Stimulated activated naive CD8-positive, alpha-beta T cell treated with anti-CD3 and anti-CD28 coated beads, Interleukin-15, Interleukin-2, amounts not matched to agents 100 U/mL and 50 U/mL, for 24 hours (primary cell): ENCODE measurements around the gene BCLAF1.
"Not testable (repeated sequence)": the region's sequence is repeated elsewhere in the genome, so short reads cannot be mapped to it uniquely, and the experiment has no call there.

Source experiments
- ATAC-seq: fragments of 150-1000 bp; cut with Tn5 transposase; one replicate; pipeline ENCODE4 v1.10.0; 2021
- DNase-seq: peaks from one replicate; pipeline ENCODE4 v3.0.0; 2021

BCLAF1 gene

DNA sequence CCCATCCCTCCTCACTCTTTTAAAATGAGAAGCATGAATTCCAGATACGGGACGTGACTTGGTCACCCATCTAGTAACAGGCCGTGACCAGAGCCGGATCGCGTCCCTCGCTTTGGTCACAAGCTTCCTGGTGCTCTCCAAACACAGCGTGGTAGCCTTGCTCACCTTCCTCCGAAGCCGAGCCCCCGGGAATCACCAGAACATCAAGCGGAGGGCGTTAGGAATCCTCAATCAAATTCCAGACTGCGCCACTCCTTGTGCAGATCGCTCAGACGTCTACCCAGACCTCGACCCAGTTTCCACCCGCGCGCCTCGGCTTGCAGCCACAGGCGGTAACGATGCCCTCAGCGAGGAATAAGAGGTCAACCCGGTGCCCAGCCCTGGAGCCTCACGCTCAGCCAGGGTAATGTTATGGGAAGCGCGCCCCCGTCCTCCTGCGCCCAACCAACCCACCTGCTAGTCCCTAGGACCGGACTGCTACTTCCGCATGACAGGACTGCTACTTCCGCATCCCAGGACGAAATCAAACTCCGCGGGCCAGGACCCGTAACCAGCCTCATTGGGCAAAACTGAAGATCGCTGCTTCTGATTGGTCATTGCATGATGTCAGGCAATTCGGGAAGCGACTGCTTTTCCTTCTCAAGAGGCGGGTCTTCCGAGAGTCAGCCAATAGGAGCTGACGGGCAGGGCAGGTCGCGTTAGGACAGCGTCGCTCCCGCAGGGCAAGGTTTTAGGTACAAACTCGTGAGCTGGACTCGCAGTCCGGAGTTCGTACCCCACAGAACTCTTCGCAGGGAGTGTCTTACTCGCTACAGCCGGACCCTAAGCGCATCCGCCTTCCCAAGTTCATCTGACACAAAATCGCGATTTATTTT is 39.6 kb downstream of the BCLAF1 start, which contains the start of gene MTFR2:
Gene MTFR2, minus strand, starts transcription at position 501 of the 875 bp plus-strand sequence. CDS start 1,212 bp downstream, outside the sequence.
- ATAC-seq, result peak; percentile 96
- peak; percentile 88 for DNase-seq

DNA sequence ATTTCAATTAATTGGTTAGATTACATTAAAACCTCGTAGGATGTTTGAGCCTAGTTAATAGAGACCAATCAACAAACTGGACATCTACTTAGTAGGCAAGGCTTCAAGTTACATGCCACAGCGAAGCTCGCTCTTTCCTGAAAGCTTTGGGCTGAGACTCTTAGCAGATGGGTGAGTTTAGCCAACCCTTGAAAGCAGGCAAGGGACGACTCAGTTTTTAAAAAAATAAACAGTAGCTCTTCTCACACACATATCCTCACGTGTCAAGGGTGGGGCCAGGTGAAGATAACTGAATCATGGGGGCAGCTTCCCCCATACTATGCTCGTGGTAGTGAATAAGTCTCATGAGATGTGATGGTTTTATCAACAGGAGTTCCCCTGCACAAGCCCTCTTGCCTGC is 40.3 kb downstream of the BCLAF1 start:
- no peak for ATAC-seq
- DNase-seq, result no peak

DNA sequence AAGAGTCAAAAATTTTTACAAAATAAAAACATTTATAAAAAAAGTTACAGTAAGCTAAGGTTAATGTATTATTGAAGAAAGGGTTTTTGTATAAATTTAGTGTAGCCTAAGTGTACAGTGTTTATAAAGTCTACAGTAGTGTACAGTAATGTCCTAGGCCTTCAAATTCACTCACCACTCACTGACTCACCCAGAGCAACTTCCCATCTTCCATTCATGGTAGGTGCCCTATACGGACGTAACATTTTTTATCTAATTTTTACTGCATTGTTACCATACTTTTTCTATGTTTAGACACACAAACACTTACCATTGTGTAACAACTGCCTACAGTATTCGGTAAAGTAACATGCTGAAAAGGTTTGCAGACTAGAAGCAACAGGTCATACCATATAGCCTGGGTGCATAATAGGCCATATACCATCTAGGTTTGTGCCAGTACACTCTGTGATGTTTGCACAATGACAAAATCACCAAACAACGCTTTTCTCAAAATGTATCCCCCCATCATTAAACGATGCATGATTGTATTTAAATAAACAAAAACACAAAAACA is 45.5 kb downstream of the BCLAF1 start:
- DNase-seq (no peak), ATAC-seq (no peak)

DNA sequence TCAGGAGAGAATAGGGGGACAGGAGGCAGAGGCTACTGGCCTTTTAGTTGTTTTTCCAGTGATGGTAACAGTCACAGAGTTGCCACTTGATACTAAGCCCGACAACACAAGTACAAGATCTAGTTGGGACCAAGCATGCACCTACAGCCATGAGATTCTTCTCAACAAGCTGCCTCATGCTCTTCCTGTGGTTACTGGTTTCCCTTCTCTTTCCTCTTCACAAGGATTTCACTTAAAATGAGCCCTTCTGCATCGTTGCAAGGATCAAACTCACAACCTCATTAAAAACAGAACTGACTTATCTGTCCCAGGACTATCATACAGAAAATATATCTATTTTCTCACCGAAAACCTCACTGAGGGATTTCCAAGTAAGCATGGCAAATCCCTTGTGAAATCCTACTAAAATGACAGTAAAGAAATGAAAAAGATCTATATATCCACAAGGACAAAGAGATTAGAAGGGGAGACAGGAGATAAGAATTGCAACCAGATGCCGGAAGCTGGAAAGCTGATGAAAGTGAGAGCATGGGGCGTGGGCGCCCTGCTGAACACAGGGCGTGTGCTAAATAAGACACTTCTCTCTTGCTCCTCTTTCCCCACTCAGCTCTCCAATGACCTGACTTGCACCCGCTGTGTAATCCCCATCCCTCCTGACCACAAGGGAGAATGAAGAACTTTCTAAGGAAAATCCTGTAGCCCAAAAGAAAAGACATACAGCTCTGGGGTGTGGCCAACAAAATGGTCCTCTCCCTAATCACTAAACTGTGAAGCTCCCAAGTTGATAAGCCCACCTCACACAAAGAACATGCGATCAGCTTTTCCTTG is 53.0 kb downstream of the BCLAF1 start:
- no peak for ATAC-seq
- no peak for DNase-seq

DNA sequence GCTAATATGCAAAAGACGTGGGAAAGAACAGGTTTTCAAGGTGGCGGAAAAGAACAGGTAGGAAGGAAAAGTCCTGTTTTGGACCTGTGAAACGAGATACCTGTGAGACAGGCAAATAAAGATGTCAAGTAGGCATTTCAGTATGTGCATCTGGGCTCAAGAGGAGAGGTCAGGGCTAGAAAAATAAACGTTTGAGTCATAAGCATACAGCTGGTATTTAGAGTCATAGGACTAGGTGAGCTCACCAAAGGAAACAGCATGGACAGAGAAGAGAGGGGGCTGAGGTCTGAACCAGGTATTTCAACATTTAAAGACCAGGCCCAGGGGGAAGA is 54.4 kb downstream of the BCLAF1 start:
- ATAC-seq, result no peak
- no peak for DNase-seq

DNA sequence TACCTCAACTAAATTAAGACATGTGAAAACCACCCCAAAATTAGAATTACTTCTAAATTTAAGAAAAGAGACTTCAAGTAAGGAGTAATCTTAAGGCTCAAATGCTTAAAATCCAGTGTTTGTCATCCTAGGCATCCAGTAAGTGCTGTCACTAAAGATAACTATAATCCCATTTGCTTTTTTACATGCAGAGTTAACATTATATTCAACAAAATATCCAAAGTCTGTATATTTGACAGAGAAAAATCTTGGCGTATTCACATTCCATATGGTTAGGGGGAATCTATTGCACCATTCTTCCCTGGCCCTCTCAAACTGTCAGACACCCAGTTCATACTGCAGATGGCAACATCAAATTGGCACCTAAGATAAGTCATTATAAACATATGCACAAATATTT is 56.9 kb downstream of the BCLAF1 start:
- DNase-seq (no peak), ATAC-seq (no peak)

DNA sequence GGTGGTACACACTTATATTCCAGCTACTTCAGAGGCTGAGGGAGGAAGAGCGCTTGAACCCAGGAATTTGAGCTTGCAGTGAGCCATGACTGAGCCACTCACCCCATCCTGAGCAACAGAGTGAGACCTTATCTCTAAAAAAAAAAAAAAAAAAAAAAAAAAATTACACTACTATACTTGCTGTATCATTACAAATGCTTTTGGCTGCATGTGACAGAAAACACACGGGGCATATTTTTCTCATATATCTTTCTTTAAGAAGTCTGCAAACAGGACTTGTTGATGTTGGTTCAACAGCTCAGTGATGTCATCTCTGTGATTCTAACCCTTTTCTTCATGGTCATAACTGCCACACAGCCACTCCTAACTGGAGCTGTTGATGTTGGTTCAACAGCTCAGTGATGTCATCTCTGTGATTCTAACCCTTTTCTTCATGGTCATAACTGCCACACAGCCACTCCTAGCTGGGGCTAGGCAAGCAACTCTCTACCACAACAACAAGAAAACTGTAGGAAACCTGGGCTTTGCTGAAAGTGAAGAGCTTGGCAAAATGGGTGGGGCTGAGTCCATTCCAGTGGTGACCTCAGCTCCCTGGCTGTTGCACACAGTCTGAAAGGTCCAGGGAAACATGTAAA is 59.3 kb downstream of the BCLAF1 start:
- ATAC-seq, result no peak
- DNase-seq, result no peak

DNA sequence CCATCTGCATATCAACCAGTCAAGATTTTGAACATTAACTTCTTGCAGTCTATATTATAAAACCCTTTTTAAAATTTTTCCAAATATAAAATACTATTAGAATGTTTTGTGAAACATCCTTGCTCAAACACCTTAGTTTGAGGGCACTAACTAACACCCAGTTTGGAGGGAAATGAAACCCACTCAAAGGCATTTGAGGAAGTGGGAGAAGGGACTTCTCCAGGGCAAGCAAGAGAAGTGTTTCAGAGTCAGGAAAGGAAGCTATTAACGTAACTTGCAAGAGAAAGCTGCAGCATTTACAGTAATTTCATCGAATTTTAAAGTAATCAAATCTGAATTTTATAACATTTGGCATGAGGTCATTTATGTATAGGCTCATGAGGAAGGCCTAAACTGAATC is 60.8 kb downstream of the BCLAF1 start:
- no peak for DNase-seq
- ATAC-seq, result no peak

DNA sequence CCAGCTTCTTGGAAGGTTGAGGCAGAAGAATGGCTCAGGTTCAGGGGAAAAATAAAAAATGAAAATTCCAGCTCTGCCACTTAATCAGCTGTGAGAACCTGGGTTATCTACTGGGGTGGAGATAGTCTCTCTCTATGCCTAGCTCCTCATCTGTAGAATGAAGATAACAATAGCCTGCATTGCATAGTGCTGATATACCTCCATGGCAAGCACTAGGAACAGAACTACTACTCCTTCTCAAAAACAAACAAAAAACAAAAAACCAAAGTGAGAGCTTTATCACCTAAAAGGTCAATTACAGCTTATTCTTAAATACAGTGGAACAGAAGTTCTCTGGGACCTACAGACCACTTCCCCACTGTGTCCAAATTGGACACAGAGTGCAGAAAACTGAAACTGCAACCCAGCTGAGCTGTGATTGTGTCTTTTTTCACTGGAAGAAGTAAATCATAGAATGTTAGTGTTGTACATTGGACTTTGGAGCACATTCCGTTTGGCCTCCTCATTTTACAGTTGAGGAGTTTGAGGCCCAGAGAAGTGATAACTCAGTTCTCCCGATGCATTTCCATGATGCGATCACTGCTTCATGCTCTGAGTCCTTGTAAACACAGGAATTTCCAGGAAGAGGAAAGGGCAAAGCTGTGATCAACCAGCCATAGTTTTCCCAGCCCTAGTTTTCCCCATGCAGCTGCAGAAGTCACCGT is 62.8 kb downstream of the BCLAF1 start:
- no peak for ATAC-seq
- no peak for DNase-seq

DNA sequence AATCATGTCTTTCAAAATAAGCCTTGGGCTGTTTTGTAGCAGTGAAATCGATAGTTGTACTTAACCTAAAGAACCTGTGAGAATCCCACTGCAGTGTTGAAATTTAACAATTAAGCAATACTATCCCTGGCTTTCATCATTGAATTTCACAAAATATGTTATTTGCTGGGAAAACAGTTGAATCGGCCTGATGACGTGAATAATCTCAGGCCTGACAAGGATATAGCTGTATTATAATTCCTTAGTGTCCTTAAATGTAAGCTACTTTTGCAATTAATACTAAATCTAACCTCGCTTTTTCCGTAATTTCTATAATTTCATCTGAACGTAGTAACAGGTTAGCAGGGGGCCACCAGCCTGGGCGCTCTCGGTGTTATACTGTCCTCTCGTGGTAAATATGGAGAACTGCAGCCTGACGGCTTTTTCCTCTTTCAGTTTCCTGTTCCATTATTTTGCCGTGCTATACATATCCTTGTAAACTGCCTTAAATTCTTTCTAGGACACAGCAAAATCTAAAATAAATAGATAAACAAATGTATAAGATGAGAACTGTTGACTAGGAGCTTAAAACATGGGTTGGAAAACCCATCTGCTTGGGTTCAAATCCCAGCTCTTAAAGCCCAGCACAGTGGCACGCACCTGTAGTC is 63.5 kb downstream of the BCLAF1 start:
- peak; percentile 58 for DNase-seq
- ATAC-seq, result peak; percentile 76

DNA sequence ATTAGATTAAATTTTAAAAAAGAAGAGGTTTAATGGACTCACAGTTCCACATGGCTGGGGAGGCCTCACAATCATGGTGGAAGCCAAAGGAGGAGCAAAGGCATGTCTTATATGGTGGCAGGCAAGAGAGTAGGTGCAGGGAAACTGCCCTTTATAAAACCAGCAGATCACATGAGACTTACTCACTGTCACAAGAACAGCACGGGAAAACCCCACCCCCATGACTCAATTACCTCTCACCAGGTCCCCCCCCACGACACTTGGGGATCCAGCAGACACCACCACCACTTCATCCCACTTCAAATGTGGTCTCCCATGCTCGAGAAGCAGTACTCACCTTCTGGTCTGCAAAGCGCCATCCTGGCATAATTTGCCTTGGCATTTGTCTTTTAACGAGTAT is 64.2 kb downstream of the BCLAF1 start:
- peak; percentile 57 for ATAC-seq
- DNase-seq, result peak; percentile 49

DNA sequence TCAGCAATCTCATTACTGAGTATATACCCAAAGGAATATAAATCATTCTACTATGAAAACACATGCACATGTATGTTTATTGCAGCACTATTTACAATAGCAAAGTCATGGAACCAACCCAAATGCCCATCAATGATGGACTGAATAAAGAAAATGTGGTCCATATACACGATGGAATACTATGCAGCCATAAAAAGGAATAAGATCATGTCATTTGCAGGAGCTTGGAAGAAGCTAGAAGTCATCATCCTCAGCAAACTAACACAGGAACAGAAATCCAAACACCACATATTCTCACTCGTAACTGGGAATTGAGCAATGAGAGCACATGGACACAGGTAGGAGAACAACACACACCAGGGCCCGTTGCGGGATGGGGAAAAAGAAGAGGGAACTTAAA is 64.7 kb downstream of the BCLAF1 start:
- not testable (repeated sequence) for ATAC-seq, DNase-seq

DNA sequence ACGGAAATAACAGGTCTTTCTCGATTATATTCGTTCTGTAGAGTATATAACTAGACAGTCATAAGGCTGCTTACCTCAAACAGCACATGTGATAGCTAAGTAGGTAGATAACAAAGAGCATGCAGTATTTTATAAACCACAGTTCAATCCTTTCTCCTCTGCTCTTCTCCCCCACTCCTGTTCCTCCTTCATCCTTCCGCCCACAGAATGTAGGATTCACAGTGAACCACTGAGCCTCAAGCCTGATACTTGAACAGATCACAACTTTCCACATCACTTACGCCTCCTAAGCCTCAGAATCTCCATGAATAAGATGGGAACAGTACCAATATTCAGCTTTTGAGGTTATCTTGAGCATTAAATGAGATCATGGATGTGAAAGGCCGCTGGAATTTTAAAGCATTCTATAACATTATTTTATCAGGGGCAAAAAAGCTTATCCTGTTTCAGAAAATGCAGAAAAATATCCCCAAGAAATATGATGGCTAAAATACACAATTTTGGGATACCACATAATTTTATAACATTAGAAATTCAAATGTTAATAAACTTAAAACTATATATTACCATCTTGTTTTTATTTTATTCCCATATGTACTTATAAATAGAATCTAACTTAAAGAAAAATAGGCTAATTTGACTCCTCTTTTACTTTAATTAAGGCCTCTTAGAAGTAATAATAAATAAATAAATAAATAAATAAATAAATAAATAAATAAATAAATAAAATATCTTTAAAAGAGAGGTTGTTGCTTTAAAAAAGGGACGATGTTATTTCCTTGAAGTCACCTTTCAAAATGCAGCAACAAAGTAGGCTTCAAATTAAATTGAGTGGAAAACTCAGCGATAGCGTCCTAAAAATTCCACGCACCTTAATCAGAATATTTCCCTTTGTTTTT is 72.9 kb downstream of the BCLAF1 start:
- ATAC-seq (no peak), DNase-seq (no peak)

DNA sequence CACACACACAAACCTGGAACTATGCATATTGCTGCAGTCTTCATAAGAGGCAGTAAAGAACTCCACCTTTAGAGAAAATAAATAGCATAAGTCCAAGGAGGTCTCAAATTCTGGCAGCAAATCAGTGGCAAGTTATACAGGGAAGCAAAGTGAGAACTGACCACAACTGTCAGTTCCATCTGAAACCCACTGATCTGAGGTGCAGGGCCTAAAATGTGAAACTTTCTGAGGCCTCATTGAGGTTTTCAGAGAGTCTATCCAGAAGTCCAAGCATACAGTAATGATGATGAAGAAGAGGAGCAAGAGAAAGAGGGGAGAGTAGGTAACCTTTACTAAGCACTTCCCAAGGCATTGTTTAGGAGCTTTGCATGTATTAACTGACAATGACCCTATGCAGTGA is 75.8 kb downstream of the BCLAF1 start:
- DNase-seq (no peak), ATAC-seq (no peak)

DNA sequence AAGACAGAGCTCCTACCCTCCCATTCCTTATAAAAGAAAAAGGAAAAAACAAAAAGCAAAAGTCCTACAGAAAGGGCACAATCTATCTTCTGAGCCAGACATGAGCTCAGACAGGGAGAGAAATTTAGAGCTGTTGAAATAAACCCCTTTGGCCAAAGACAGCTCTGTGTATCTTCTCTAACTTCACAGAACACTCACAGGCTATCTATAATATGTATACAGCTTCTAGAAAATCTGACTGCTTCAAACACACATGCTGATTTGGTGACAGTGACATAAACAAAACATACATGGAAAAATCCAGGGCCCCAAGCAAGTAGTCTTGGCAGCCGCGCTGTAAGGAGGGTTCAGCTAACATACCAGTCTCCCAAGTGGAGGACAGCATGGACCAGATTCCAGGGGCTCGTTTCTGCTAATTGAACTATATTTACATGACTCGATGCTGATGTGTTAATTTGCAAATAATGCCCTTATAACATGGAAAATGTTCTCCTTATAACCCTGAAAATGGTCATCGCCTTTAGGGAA is 76.6 kb downstream of the BCLAF1 start:
- no peak for DNase-seq
- ATAC-seq, result no peak

DNA sequence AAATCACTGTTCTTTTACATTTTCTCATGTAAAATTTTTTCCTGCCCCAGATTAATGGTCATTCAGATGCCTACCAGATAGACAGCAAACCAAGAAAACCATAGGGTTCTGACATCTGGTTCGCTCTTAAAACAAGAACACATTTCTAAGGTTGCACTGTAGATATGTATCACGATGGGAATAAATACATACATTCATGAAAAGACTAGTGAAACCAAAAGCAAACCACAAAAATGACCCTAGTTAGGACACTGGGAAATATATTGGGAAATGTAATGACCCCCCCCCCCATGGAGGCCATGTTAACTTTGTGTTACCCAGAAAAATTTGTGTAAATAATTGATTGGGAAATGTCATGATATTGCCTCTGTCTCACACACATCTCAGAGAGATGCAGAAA is 77.0 kb downstream of the BCLAF1 start:
- ATAC-seq (no peak), DNase-seq (no peak)

DNA sequence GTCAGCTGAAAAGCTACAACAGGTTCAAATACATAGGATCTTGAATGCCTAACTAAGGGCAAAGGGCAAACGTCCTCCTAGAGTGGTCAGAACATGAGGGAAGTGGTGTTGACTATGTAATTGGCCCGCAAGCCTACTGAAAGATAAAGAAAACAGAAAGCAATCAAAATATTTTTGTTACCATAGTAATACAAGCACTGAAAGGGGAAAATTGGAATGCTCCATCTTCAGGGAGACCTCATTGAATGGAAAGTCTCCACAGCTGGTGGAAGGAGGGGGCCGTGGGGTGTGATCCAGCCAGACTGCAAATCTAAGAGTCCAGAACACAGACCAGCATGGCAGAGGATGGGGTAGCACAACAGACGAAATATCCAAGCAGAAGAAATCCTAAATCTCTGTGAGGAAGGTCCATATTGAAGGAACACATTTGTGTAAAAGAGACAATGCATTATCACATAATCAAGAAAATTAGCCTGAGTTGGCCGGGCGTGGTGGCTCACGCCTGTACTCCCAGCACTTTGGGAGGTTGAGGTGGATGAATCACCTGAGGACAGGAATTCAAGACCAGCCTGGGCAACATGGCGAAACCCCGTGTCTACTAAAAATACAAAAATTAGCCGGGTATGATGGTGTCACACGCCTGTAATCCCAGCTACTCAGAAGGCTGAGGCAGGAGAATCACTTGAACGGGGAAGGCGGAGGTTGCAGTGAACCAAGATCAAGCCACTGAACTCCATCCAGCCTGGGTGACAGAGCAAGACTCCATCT is 79.1 kb downstream of the BCLAF1 start:
- no peak for ATAC-seq
- no peak for DNase-seq

DNA sequence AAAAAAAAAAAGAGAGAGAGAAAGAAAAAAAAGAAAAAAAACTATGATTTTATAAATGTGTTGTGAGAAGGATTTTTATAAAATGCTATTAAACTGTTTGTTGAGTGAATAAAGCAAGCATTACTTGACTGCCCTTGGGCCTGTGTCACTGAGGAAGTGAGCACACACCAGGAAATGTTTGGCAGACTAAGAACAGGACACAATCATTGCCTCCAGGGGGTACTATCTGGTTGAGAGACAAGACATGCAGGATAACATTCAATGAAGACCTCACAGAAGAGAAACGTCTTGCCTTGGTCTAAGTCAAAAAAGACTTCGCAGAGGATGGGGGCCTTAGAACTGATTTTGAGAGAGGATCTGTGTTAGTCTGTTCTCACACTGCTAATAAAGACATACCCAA is 80.2 kb downstream of the BCLAF1 start:
- DNase-seq, result no peak
- ATAC-seq, result no peak

DNA sequence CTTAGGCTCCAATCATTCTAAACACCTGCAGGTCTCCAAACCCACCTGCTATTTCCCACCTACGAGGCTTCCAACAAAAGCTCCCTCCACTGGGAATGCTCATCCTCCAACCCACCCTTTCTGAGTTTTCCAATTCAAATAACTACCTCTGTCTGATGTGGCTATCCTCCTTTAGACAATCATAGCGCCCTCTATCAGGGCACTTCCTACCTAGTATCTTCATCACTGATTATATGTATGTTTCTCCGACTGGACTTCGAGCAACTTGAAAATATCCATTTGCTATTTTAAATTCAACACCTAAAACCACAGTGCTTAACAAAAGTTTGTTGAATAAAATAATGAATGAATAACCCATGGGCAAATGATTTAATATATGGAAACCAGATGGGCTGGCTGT is 80.9 kb downstream of the BCLAF1 start:
- ATAC-seq (no peak), DNase-seq (no peak)
